Motor neuron (in vitro differentiated cells): ENCODE data around the gene RUVBL2. TPM values are rescaled to one million over a fixed set of nuclear protein-coding genes. Genes with fewer than 3 reads are reported as not detected.

Experiments
- total RNA-seq, 8 experiments: library from RNA; unstranded; fragments of 300-600 nt; gene quantifications; 2 replicates each; pipeline versions ENCODE4 v1.2.3 to v1.2.4, GENCODE V29; 2022

Gene RUVBL2
- total RNA-seq, 8 experiments from 2014 or later = 113 to 181 (median 145) TPM

Other genes with a start within 250 kb of the RUVBL2 start
- under 1 TPM in 7 of 8 experiments, not detected in 1; 0.14 to 0.76 (median 0.49) TPM for gene IZUMO1, start 247.0 kb upstream of the RUVBL2 start, total RNA-seq
- gene FUT1, start 241.2 kb upstream of the RUVBL2 start, total RNA-seq = 1 to 10 TPM in 1 of 8 experiments, under 1 TPM in 7; 0.13 to 3.7 (median 0.47) TPM
- gene FGF21, start 238.4 kb upstream of the RUVBL2 start, total RNA-seq = under 1 TPM in 2 of 8 experiments, not detected in 6; 0.28 to 0.29 TPM
- 10 to 100 TPM; 26.6 to 49.8 (median 35.1) TPM for gene BCAT2, start 182.9 kb upstream of the RUVBL2 start, total RNA-seq
- 10 to 100 TPM in 2 of 8 experiments, 1 to 10 TPM in 6; 1.6 to 27.3 (median 5.4) TPM for gene HSD17B14, start 157.4 kb upstream of the RUVBL2 start, total RNA-seq
- gene PLEKHA4, start 125.3 kb upstream of the RUVBL2 start, total RNA-seq = 10 to 100 TPM in 3 of 8 experiments, 1 to 10 TPM in 4, under 1 TPM in 1; 0.33 to 30.8 (median 6.5) TPM
- 100 to 1,000 TPM in 1 of 8 experiments, 10 to 100 TPM in 7; 35.2 to 157 (median 68.6) TPM for gene PPP1R15A, start 121.5 kb upstream of the RUVBL2 start, total RNA-seq
- 1 to 10 TPM in 1 of 8 experiments, under 1 TPM in 1, not detected in 6; 0.52 to 2.2 TPM for gene TULP2, start 95.1 kb upstream of the RUVBL2 start, total RNA-seq
- 100 to 1,000 TPM in 4 of 8 experiments, 10 to 100 TPM in 4; 60.2 to 309 (median 107) TPM for gene NUCB1, start 93.6 kb upstream of the RUVBL2 start, total RNA-seq
- under 1 TPM in 5 of 8 experiments, not detected in 3; 0.32 to 0.81 (median 0.50) TPM for gene DHDH, start 60.2 kb upstream of the RUVBL2 start, total RNA-seq
- gene BAX, start 39.0 kb upstream of the RUVBL2 start, total RNA-seq = 100 to 1,000 TPM in 4 of 8 experiments, 10 to 100 TPM in 4; 36.9 to 172 (median 97.8) TPM
- gene FTL, start 28.6 kb upstream of the RUVBL2 start, total RNA-seq = over 10,000 TPM in 1 of 8 experiments, 1,000 to 10,000 TPM in 7; 1,251 to 10,826 (median 2,578) TPM
- gene GYS1, start 578 bp upstream of the RUVBL2 start, total RNA-seq = 10 to 100 TPM; 13.0 to 72.5 (median 18.3) TPM
- 1 to 10 TPM in 4 of 8 experiments, under 1 TPM in 1, not detected in 3; 0.88 to 2.9 (median 1.3) TPM for gene LHB, start 23.2 kb downstream of the RUVBL2 start, total RNA-seq
- under 1 TPM in 3 of 8 experiments, not detected in 5; 0.47 to 0.70 (median 0.49) TPM for gene CGB3, start 30.4 kb downstream of the RUVBL2 start, total RNA-seq
- not detected for gene CGB2, start 38.0 kb downstream of the RUVBL2 start, total RNA-seq
- gene CGB1, start 43.0 kb downstream of the RUVBL2 start, total RNA-seq = not detected
- under 1 TPM in 1 of 8 experiments, not detected in 7; 0.76 TPM for gene CGB5, start 50.0 kb downstream of the RUVBL2 start, total RNA-seq
- gene CGB8, start 55.2 kb downstream of the RUVBL2 start, total RNA-seq = under 1 TPM in 4 of 8 experiments, not detected in 4; 0.27 to 0.76 (median 0.33) TPM
- 1 to 10 TPM in 1 of 8 experiments, under 1 TPM in 6, not detected in 1; 0.11 to 1.0 (median 0.36) TPM for gene CGB7, start 63.9 kb downstream of the RUVBL2 start, total RNA-seq
- 1 to 10 TPM in 1 of 8 experiments, under 1 TPM in 1, not detected in 6; 0.52 to 1.0 TPM for gene NTF4, start 70.9 kb downstream of the RUVBL2 start, total RNA-seq
- under 1 TPM in 7 of 8 experiments, not detected in 1; 0.05 to 0.62 (median 0.15) TPM for gene KCNA7, start 78.8 kb downstream of the RUVBL2 start, total RNA-seq
- 100 to 1,000 TPM; 101 to 312 (median 157) TPM for gene SNRNP70, start 91.6 kb downstream of the RUVBL2 start, total RNA-seq
- 10 to 100 TPM in 5 of 8 experiments, 1 to 10 TPM in 3; 2.0 to 65.1 (median 24.4) TPM for gene LIN7B, start 120.5 kb downstream of the RUVBL2 start, total RNA-seq
- 1 to 10 TPM; 2.3 to 5.7 (median 3.4) TPM for gene C19orf73, start 125.3 kb downstream of the RUVBL2 start, total RNA-seq
- 10 to 100 TPM in 7 of 8 experiments, 1 to 10 TPM in 1; 4.7 to 52.5 (median 23.5) TPM for gene PPFIA3, start 125.7 kb downstream of the RUVBL2 start, total RNA-seq
- gene HRC, start 161.5 kb downstream of the RUVBL2 start, total RNA-seq = 10 to 100 TPM in 4 of 8 experiments, 1 to 10 TPM in 3, under 1 TPM in 1; 0.81 to 55.7 (median 12.3) TPM
- 10 to 100 TPM in 7 of 8 experiments, 1 to 10 TPM in 1; 7.0 to 46.8 (median 16.4) TPM for gene TRPM4, start 163.9 kb downstream of the RUVBL2 start, total RNA-seq